Left forelimb (tissue), 1 donor: ENCODE data around the gene MARVELD1.
A peak's percentile ranks its signal among the peaks of the same experiment; 100 is the strongest.
"Not testable (repeated sequence)": the region's sequence is repeated elsewhere in the genome, so short reads cannot be mapped to it uniquely, and the experiment has no call there.

ENCODE experiments used
- DNase-seq: peaks from one replicate; pipeline ENCODE4 v3.0.0-alpha.2; 2018; ENCODE audit warnings: low spot score

MARVELD1 gene

DNA sequence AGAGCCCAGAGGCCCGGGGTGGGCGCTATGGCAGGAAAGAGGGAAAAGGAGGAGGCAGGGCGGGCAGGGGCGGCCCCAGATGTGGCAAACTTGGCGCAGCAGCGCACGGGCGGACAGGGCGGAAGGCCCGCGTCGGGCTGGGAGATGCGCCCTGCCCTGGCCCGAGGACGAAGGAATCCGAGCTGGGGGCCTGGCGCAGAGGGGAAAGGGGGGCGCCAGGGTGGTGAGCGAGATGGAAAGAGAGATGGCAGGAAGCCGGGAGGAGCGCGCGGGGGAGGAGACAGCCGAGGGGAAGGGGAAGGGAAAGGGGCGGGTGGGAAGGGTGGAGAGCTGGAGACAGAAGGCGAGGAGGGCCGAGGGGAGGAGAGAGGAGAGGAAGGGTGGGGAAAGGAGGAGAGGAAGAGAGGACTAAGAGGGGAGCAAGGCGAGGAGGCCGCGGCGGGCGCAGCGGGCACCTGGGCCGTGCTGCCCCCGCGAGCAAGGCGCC is at the start of gene MARVELD1:
Gene MARVELD1 (plus strand): TSS at position 392 of the 487 bp plus-strand sequence. CDS start 147 bp downstream, outside the sequence.
- peak; percentile 92 for DNase-seq

DNA sequence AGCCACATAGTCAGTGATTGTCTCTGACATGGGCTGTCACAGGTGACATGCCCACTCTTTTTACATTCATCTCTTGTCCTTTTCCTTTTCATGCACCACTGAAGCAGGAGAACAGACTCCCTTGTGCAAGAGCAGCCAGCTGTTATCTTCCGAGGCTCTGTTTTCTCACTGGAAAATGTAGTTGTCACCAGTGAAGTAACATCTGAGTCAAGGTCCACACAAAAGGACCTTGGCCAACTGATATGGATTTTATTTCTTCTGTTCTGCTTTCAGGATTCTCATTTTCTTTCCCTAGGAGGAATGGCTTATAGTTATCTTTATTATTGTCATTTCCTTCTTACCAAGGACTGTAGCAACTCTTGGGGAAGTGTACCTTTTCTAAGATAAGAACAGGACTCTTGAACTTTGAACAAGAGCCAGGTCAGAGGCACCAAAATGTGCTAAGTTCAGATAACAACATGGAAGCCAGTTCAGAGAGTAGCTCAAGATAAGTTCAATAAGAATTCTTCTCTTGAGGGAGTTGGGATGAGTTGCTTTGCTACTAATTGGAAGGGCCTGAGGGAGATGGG is 49.2 kb upstream of the MARVELD1 start:
- DNase-seq = no peak

DNA sequence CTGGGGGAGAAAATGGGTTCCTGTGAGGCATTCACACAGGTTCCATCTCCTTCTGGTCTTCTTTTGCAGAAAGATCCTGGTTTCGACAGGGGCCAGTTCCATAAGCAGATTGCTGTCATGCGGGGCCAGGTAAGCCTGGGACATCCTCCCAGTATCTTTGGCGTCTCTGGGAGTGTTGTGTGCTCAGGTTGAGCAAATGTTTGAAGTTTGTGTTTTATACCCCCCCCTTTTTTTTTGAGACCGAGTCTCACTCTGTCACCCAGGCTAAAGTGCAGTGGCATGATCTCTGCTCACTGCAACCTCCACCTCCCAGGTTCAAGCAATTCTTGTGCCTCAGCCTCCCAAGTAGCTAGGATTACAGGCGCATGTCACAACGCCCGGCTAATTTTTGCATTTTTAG is 46.5 kb upstream of the MARVELD1 start:
- DNase-seq = no peak

DNA sequence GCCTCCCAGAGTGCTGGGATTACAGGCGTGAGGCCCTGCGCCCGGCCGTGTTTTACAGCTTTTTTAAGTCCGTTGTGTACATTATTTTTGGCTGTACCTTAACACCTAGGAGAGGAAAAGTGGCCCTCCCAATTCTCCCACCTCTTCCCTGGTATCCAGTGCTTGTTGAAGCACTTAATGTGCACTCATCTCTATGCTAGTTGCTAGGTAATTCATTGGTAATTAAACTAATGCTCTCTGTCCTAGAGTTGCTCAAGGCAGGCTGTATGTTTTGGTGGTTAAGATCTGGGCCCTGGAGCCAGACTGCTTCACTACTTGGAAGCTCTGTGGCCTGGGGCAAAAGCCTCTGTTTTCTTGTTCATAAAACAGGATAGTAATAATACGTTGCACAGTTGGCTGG is 46.1 kb upstream of the MARVELD1 start:
- no peak for DNase-seq

DNA sequence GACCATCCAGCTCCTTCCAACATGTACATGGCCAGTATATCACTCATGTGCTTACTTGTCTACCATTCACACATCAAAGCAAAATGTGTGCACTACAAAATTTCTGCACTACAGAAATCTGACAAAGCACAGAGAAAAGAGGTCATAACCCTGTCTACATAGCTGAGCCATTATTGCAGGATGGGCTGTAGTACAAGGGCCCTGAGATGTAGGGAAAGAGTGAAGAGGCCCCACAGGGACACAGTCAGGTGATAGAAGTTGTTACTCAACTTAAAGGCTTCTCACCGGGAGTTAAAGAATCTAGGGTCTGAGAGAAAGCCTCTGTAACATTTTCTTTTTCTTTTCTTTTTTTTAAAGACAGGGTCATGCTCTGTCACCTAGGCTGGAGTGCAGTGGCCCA is 44.0 kb upstream of the MARVELD1 start:
- no peak for DNase-seq

DNA sequence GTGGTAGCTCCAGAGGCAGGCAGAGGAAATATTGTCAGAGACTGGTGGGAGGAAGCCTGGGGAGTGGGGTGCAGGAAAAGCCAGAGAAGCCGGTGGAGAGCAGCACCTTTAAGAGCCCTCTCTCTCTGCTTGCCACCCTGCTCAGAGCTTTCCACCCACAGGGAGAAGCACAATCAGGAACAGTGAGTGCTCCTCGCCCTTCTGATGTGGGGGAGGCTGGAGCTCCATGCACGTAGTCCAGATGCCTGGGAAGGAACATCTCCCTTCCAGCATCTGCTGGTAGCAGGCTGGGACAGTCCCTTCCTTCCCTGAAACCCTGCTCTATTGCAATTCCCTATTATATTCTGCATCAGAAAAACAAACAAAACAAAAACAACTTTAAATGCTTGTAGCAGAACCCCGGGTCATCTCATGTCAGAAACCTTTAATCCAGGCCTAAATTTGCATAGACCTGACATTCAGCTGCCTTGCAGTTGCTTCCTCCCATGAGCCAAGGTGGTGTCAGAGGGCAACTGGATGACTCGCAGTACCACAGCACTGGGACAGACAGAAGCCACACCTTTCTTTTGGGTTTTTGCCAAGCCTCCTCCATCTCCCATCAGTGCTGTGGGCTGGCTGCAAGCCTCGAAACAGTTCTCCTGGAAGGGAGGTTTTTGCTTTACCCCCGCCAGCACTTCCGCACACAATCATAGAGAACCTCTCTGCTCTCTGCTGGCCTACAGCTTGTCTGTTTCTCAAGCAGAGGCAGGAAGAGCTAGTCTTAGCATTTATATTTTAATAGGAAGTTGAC is 39.6 kb upstream of the MARVELD1 start:
- DNase-seq = no peak

DNA sequence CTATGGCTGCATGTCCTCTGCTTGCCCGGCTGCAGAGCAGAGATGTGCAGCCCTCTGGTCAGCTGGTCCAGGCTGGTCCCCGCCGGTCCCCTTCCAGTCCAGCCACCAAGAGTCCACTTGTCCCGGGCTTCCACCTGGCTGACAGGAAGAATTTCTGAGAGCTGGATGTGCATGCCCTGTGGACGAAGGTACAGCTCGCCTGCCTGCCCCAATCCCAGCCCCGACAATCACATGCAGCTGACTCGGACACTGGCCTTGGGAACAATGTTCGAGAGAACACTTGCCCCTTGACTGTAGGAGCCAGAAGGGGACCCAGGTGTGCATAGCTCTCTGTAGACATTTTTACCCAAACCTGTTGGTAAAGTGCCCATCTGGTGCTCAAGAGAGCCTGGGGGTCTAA is 38.3 kb upstream of the MARVELD1 start:
- no peak for DNase-seq

DNA sequence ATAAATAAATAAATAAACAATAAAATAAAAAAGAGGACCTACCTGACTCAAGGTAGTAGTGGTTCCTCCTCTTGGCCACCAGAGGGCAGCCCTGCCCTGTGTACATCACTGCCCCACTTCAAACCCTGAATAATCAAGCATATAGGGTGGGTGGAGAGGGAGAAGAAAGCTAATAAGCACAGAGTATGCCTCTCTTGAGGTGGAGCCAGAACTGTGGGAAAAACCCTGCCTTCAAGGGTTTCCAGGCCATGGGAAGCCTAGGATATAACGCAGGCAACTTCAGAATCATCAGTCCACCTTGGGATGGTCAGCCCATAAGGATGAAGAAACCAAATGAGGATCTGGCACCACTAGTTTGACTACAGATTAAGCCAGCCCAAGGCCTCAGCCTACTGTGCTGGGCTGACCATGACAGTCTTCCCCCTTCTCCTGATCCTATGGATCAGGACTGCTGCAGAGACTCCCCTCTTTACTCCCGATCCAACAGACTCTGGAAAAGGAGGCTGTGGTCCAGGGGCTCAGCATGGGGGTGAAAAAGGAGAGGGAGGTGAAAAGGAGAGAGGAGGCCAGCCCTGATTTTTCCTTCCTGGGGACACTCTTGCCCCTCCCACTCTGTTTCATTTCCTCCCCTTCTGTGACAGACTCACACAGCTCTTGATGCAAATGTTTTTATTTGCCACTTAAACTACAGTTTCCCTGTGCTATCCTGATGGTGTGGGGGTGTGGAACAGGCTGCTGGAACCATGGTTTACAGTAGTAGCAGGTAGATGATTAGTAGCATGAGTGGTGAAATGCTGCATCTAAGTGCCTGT is 36.6 kb upstream of the MARVELD1 start:
- no peak for DNase-seq

DNA sequence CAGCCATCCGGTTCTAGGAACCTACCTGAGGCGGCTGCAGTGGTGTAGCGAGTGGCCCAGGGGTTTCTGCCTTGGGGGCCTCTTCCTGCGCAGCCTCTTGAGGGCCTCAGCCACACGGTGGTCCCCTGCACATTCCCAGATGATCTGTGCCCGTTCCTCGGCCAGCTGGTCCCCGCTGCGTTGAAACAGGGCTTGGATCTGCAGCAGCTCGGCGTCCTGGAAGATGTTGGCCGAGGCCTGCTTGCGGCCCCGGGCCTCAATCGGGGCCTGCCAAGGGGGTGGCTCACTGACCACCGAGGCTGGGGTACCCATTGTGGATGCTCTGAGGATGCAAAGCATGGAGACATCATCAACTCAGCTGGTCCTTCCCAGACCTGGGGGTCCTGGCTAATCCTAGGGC is 33.9 kb upstream of the MARVELD1 start:
- DNase-seq = no peak

DNA sequence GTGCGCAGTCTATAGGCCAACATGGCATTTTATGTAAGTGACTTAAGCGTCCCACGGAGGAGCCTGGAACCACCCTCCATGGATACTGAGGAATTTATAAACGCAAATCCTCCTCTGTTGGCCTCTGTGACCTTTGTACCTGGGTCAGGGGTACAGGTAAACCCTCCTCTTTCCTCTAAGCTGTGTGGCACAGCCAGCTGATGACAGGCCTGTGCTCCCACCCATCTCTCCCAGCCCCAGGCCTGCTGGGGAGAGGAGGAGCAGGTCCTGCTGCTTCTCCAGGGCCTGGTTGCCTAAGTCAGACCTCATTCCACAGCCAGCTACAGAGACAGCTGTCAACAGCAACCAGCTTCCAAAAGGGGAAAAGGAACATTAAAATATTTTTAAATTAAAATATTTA is 31.5 kb upstream of the MARVELD1 start:
- DNase-seq = no peak

DNA sequence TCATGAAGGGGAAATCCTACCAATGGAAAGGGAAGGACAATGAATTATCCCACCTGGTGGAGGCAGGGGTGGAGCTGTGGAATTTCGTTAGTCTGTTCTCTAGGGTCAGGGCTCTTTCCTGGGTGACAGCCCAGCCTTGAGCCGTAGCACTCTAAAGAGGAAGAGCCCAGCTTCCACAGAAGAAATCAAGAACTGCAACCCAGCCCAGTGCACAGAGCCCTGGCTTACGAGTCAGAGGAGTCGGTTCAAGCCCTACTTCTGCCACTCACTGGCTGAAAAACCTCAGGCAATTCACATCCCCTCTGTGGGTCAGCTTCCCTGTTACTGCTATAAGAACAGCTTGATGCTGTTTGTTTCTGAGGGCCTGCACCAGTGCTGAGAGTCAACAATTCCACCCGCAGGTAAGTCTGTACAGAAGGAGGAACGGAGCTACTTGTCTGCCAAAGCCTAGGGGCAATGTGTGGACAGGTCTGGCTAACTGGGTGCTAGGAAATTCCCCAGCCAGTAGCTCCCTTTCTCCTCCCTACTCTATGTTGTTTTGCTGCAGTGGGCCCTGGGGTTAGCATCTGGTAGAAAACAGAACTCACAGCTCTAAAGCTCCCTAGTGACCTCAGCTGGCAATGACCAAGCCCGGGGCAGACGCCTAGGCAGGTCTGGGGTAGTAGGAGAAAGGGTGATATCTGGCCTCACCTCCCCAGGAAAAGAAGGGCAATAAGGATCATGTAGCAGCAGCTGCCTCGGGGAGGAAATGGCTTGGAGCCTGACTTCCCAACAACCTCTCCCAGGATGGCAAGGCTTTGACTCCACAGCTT is 29.8 kb upstream of the MARVELD1 start:
- no peak for DNase-seq

DNA sequence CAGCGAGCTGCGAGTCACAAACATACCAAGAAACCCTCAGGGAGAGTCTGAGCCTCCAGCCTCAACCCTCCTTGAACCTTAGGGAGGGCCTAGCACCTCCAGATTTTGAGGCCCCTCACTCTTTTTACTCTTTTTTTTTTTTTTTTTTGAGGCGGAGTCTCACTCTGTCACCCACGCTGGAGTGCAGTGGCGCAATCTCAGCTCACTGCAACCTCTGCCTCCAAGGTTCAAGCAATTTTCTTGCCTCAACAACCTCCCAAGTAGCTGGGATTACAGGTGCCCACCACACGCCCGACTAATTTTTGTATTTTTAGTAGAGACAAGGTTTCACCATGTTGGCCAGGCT is 29.2 kb upstream of the MARVELD1 start:
- DNase-seq = not testable (repeated sequence)

DNA sequence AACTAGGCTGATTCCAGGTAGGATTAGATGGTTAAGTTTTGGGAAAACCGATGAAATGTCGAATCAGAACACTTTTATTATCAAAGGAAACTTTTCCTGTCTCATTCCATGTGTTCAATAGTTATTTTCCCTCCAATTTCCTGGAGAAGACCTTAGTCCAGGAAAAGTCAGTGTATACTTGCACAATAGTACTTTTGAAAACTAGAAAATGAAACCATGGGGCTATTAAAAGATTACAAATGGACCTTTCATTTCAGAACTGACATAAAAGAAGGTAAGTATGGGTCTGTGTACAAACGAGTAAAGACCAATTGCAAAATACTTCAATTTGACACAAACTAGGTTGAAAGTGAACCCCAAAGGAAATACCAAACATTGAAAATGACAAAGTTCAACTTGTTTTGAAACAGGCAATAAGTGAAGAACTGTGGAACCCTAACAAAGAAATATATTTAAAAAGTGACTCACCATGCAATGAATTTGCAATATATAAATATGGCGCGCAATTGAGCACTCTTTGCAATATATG is 28.6 kb upstream of the MARVELD1 start:
- DNase-seq = no peak

DNA sequence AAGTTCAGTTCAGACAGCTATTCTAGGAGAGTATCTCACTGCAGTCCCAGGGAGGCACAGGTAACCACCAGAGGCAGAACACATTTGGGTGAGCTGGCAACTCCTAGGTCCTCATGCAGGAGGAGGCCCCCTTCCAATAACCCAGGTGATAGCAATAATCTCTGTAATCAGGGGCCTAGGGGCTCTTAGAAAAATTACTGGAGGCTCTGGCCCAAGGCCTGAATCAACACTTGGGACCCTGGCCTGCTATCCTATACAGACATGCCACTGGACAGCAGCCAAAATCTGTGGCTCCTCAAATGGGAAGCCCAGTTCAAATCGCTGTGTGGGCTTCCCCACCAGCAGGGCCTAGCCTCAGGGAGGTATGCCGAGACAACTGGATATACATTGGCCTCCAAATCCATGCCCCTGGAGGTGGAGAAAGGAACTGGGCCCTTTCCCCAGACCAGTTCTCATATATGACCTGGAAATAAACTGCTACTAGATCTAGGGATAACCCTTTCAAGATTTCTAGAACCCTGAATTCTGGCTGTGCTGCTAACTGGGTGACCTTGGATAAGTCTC is 28.1 kb upstream of the MARVELD1 start:
- DNase-seq = no peak

DNA sequence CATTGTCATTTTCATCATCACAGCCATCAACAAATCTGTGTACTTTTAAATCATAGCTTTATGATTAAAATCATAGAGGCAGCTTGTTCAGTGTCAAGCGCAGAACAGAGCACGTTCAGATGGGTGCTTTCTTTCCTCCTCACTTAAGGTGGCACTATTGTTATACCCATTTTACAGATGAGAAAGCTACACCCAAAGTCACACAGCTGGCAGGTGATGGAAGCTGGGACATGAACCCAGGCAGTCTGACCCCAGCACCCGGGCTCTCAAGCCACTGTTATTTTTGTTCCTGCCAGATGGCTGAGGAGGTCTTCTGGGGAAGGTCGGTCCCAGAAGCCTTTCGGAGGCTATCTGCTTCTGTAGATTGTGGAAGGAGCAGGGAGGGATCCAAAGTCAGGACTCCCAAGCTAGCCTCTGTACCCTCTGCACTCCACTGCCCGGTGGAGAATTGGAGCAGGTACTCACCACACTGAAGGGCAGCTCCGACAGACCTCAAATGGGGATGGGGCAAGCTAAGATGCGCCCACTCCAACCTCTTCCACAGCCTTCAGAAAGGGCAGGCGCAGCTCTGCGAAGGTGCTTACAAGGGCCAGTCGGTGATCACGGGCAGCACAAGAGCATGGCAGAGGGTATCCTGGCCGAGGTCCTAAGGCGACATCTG is 27.1 kb upstream of the MARVELD1 start:
- DNase-seq = no peak

DNA sequence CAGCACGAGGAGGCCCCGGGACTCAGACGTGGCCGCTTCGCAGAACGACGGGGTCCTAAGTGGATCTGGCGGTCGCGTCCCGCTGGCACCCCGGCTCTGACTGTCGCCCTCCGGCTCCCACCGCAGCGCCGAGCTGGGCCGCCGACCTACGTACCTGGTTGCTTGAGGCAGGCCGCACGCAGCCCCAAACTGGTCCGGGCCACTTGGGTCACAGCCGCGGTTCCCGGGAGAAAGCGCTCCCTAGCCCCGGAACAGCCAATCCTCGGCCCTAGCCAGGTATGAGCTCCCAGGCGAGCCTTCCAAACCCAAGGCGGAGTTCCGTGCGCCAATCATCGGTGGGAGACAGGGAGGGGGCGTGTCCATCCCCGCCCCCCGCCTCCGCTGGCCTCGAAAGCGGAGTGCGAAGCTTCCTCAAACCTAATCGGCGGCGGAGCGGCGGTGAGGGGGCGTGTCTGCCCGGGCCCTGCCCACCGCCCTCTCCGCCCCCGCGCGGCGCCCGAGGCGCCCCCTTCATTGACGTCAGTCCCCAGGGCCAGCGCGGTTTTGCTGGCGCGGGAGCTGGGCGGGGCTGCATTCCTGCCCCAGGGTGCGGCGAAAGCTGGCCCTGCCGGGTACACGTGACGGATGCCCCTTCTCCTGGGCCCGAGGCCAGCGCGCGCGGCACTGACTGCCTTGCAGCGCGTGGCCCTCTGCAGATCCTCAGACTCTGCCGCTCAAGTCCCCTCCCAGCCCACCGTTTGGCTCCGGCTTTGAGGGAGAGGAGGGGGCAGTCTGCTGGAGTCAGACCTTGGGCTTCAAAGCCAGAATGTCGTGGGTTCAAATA is 26.4 kb upstream of the MARVELD1 start, which contains the start of gene AVPI1:
Gene AVPI1 (minus strand): TSS at position 280 of the 823 bp plus-strand sequence. CDS start 7,336 bp downstream, outside the sequence.
- DNase-seq = peak; percentile 96

DNA sequence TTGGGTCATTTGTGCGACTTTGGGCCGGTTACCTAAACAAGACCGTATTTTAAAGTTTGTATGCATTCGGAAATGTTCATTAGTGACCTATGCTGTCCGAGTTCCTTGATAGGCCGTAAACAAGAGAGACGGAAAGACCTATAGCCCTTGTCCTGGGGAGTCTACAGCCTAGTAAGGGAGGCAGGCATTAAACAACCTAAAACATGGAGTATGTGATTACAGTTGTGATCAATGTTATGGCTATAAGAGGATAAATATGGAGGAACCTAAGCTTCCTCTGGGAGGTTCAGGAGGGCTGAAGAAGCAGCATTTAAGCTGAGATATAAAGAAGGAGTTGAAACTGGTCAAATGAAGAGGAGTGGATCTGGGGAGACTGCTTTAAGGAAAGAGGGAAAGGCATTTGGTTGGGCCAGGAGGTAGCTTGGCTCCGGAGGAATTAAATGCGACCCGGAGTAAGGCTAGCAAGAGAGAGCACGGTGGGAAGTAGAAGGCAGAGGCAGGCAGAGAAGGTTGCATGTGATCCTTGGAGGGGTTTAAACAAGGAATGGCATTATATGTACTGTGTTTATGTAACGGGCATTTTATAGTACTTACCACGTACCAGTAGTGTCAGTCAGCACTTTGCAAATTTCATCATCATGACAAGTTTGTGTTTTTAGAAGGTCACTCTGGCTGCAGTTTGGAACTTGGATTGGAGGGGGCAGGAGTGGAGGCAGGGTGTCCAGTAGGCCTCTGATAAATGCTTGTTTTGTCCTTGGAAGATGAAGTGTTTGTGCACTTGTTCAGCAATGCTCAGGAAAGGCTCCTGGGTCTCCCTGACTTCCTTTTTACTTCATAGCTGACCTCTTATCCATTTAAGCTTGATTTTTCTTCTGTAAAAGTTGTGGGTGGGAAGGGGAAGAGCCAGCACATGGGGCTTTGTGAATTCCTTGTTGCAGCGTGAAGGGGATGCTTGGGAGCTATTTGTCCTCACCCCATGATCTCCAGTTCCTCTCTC is 25.4 kb upstream of the MARVELD1 start:
- DNase-seq = no peak

DNA sequence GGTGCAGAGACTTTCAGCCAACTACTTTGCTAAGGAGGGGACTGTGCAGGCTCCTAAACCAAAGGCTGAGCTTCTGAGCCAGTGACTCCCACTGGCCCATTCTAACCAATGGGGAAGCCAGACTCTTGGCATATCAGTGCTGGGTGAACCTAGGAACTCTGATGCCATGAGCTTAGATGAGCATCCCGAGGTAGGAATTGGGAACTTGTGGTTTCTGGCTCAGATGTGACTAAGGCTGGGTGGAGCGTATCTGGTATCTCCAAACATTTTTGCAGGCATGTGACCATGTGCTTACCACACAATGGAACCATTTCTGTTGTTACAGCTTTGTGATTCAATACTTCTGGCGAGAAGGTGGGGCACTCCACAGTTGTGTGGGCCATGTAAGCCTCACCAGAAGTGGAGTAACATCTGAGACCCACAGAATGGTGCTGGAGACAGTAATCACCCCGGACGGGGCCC is 23.9 kb upstream of the MARVELD1 start:
- DNase-seq = no peak
